Measurements from ENCODE around the gene RPTOR.
A peak's percentile ranks its signal among the peaks of the same experiment; 100 is the strongest.

The RPTOR gene

GRCh38 chr17:80544655-80545498, at the start of gene RPTOR:
RPTOR (plus strand) TSS chr17:80544838; CDS start chr17:80545630, 792 bp downstream.
- H3K36me3 ChIP-seq (ENCODE audit: control insufficient read depth in 5 of 5, insufficient read depth in 5 of 5, low read length in 5 of 5), result peaks cover 0 to 3% (median 0%) of the 10 kb centered on the region in 5 donors
- peaks cover 2 to 8% (median 4%) of the 10 kb centered on the region in 5 donors for H3K27me3 ChIP-seq (ENCODE audit: control insufficient read depth in 5 of 5, insufficient read depth in 4 of 5, low read length in 5 of 5)
- peak within 1 kb of the TSS; percentile 85 to 100 (median 96) for H3K4me3 ChIP-seq (ENCODE audit: low read depth in 1 of 5, low read length in 5 of 5)
- peaks cover 8 to 27% (median 18%) of the 10 kb centered on the region in 5 donors for H3K4me1 ChIP-seq (ENCODE audit: control insufficient read depth in 5 of 5, insufficient read depth in 5 of 5, low read length in 5 of 5)
- peak within 1 kb of the TSS; percentile 92 to 100 (median 97) for H3K9ac ChIP-seq (ENCODE audit: low read length in 5 of 5)
- H3K9me3 ChIP-seq (ENCODE audit: control insufficient read depth in 5 of 5, low read length in 5 of 5), result no peaks in the 10 kb centered on the region
- H3K27ac ChIP-seq (ENCODE audit: low read depth, low read length), result peak within 1 kb of the TSS; percentile 88

GRCh38 chr17:80497726-80498241, 46.9 kb upstream of the RPTOR start:
- Histone ChIP-seq H3K27ac (ENCODE audit: low read depth, low read length) (no peak overlapping the region), H3K4me1 (ENCODE audit: control insufficient read depth in 5 of 5, insufficient read depth in 5 of 5, low read length in 5 of 5) (peaks cover 0 to 19% (median 17%) of the 10 kb centered on the region in 5 donors), H3K4me3 (ENCODE audit: low read depth in 1 of 5, low read length in 5 of 5) (peak overlapping the region in 4 of 5 donors; percentile 41 to 59 (median 53)), H3K27me3 (ENCODE audit: control insufficient read depth in 5 of 5, insufficient read depth in 4 of 5, low read length in 5 of 5) (peaks cover 17 to 36% (median 28%) of the 10 kb centered on the region in 5 donors), H3K9me3 (ENCODE audit: control insufficient read depth in 5 of 5, low read length in 5 of 5) (peaks cover 0 to 4% (median 0%) of the 10 kb centered on the region in 5 donors), H3K9ac (ENCODE audit: low read length in 5 of 5) (peak overlapping the region in 1 of 5 donors; percentile 76), H3K36me3 (ENCODE audit: control insufficient read depth in 5 of 5, insufficient read depth in 5 of 5, low read length in 5 of 5) (no peaks in the 10 kb centered on the region)

- H3K27ac ChIP-seq (ENCODE audit: low read depth, low read length), result no peak overlapping the region
- peak overlapping the region; percentile 41 to 59 (median 59) for H3K4me3 ChIP-seq (ENCODE audit: low read depth in 1 of 5, low read length in 5 of 5)
- H3K4me1 ChIP-seq (ENCODE audit: control insufficient read depth in 5 of 5, insufficient read depth in 5 of 5, low read length in 5 of 5), result peaks cover 0 to 15% (median 12%) of the 10 kb centered on the region in 5 donors
- H3K36me3 ChIP-seq (ENCODE audit: control insufficient read depth in 5 of 5, insufficient read depth in 5 of 5, low read length in 5 of 5), result no peaks in the 10 kb centered on the region
- peaks cover 0 to 4% (median 0%) of the 10 kb centered on the region in 5 donors for H3K9me3 ChIP-seq (ENCODE audit: control insufficient read depth in 5 of 5, low read length in 5 of 5)
- H3K27me3 ChIP-seq (ENCODE audit: control insufficient read depth in 5 of 5, insufficient read depth in 4 of 5, low read length in 5 of 5), result peaks cover 13 to 31% (median 30%) of the 10 kb centered on the region in 5 donors
- H3K9ac ChIP-seq (ENCODE audit: low read length in 5 of 5), result peak overlapping the region in 2 of 5 donors; percentile 26 to 76
Observed at GRCh38 chr17:80498242-80498919, 46.3 kb upstream of the RPTOR start.

- Histone ChIP-seq H3K4me3 (ENCODE audit: low read depth in 1 of 5, low read length in 5 of 5) (peak overlapping the region in 2 of 5 donors; percentile 59), H3K27me3 (ENCODE audit: control insufficient read depth in 5 of 5, insufficient read depth in 4 of 5, low read length in 5 of 5) (peaks cover 10 to 31% (median 26%) of the 10 kb centered on the region in 5 donors), H3K9ac (ENCODE audit: low read length in 5 of 5) (no peak overlapping the region), H3K4me1 (ENCODE audit: control insufficient read depth in 5 of 5, insufficient read depth in 5 of 5, low read length in 5 of 5) (peaks cover 0 to 13% (median 11%) of the 10 kb centered on the region in 5 donors), H3K36me3 (ENCODE audit: control insufficient read depth in 5 of 5, insufficient read depth in 5 of 5, low read length in 5 of 5) (no peaks in the 10 kb centered on the region), H3K9me3 (ENCODE audit: control insufficient read depth in 5 of 5, low read length in 5 of 5) (peaks cover 0 to 4% (median 0%) of the 10 kb centered on the region in 5 donors), H3K27ac (ENCODE audit: low read depth, low read length) (no peak overlapping the region)
Observed at GRCh38 chr17:80498920-80499410, 45.7 kb upstream of the RPTOR start.

GRCh38 chr17:80499560-80499959, 45.1 kb upstream of the RPTOR start:
- Histone ChIP-seq H3K9me3 (ENCODE audit: control insufficient read depth in 5 of 5, low read length in 5 of 5) (peaks cover 0 to 4% (median 0%) of the 10 kb centered on the region in 5 donors), H3K27ac (ENCODE audit: low read depth, low read length) (no peak overlapping the region), H3K36me3 (ENCODE audit: control insufficient read depth in 5 of 5, insufficient read depth in 5 of 5, low read length in 5 of 5) (no peaks in the 10 kb centered on the region), H3K4me3 (ENCODE audit: low read depth in 1 of 5, low read length in 5 of 5) (no peak overlapping the region), H3K27me3 (ENCODE audit: control insufficient read depth in 5 of 5, insufficient read depth in 4 of 5, low read length in 5 of 5) (peaks cover 11 to 28% (median 21%) of the 10 kb centered on the region in 5 donors), H3K4me1 (ENCODE audit: control insufficient read depth in 5 of 5, insufficient read depth in 5 of 5, low read length in 5 of 5) (peaks cover 0 to 13% (median 11%) of the 10 kb centered on the region in 5 donors), H3K9ac (ENCODE audit: low read length in 5 of 5) (no peak overlapping the region)

GRCh38 chr17:80499961-80500665, 44.5 kb upstream of the RPTOR start:
- Histone ChIP-seq H3K9me3 (ENCODE audit: control insufficient read depth in 5 of 5, low read length in 5 of 5) (peaks cover 0 to 4% (median 0%) of the 10 kb centered on the region in 5 donors), H3K36me3 (ENCODE audit: control insufficient read depth in 5 of 5, insufficient read depth in 5 of 5, low read length in 5 of 5) (no peaks in the 10 kb centered on the region), H3K9ac (ENCODE audit: low read length in 5 of 5) (no peak overlapping the region), H3K4me3 (ENCODE audit: low read depth in 1 of 5, low read length in 5 of 5) (no peak overlapping the region), H3K27ac (ENCODE audit: low read depth, low read length) (no peak overlapping the region), H3K4me1 (ENCODE audit: control insufficient read depth in 5 of 5, insufficient read depth in 5 of 5, low read length in 5 of 5) (peaks cover 0 to 13% (median 11%) of the 10 kb centered on the region in 5 donors), H3K27me3 (ENCODE audit: control insufficient read depth in 5 of 5, insufficient read depth in 4 of 5, low read length in 5 of 5) (peaks cover 11 to 28% (median 19%) of the 10 kb centered on the region in 5 donors)

GRCh38 chr17:80501741-80502577, 42.7 kb upstream of the RPTOR start:
- Histone ChIP-seq H3K9me3 (ENCODE audit: control insufficient read depth in 5 of 5, low read length in 5 of 5) (no peaks in the 10 kb centered on the region), H3K36me3 (ENCODE audit: control insufficient read depth in 5 of 5, insufficient read depth in 5 of 5, low read length in 5 of 5) (no peaks in the 10 kb centered on the region), H3K27ac (ENCODE audit: low read depth, low read length) (no peak overlapping the region), H3K4me3 (ENCODE audit: low read depth in 1 of 5, low read length in 5 of 5) (no peak overlapping the region), H3K9ac (ENCODE audit: low read length in 5 of 5) (no peak overlapping the region), H3K27me3 (ENCODE audit: control insufficient read depth in 5 of 5, insufficient read depth in 4 of 5, low read length in 5 of 5) (peaks cover 11 to 30% (median 19%) of the 10 kb centered on the region in 5 donors), H3K4me1 (ENCODE audit: control insufficient read depth in 5 of 5, insufficient read depth in 5 of 5, low read length in 5 of 5) (peaks cover 0 to 13% (median 11%) of the 10 kb centered on the region in 5 donors)

- H3K27me3 ChIP-seq (ENCODE audit: control insufficient read depth in 5 of 5, insufficient read depth in 4 of 5, low read length in 5 of 5), result peaks cover 11 to 30% (median 19%) of the 10 kb centered on the region in 5 donors
- peaks cover 0 to 13% (median 11%) of the 10 kb centered on the region in 5 donors for H3K4me1 ChIP-seq (ENCODE audit: control insufficient read depth in 5 of 5, insufficient read depth in 5 of 5, low read length in 5 of 5)
- no peaks in the 10 kb centered on the region for H3K9me3 ChIP-seq (ENCODE audit: control insufficient read depth in 5 of 5, low read length in 5 of 5)
- H3K4me3 ChIP-seq (ENCODE audit: low read depth in 1 of 5, low read length in 5 of 5), result no peak overlapping the region
- no peak overlapping the region for H3K9ac ChIP-seq (ENCODE audit: low read length in 5 of 5)
- H3K27ac ChIP-seq (ENCODE audit: low read depth, low read length), result no peak overlapping the region
- H3K36me3 ChIP-seq (ENCODE audit: control insufficient read depth in 5 of 5, insufficient read depth in 5 of 5, low read length in 5 of 5), result no peaks in the 10 kb centered on the region
Observed at GRCh38 chr17:80502578-80502877, 42.1 kb upstream of the RPTOR start.

GRCh38 chr17:80503031-80503430, 41.6 kb upstream of the RPTOR start:
- H3K9me3 ChIP-seq (ENCODE audit: control insufficient read depth in 5 of 5, low read length in 5 of 5), result no peaks in the 10 kb centered on the region
- no peak overlapping the region for H3K9ac ChIP-seq (ENCODE audit: low read length in 5 of 5)
- H3K4me3 ChIP-seq (ENCODE audit: low read depth in 1 of 5, low read length in 5 of 5), result no peak overlapping the region
- no peak overlapping the region for H3K27ac ChIP-seq (ENCODE audit: low read depth, low read length)
- peaks cover 0 to 11% (median 9%) of the 10 kb centered on the region in 5 donors for H3K4me1 ChIP-seq (ENCODE audit: control insufficient read depth in 5 of 5, insufficient read depth in 5 of 5, low read length in 5 of 5)
- no peaks in the 10 kb centered on the region for H3K36me3 ChIP-seq (ENCODE audit: control insufficient read depth in 5 of 5, insufficient read depth in 5 of 5, low read length in 5 of 5)
- H3K27me3 ChIP-seq (ENCODE audit: control insufficient read depth in 5 of 5, insufficient read depth in 4 of 5, low read length in 5 of 5), result peaks cover 11 to 30% (median 19%) of the 10 kb centered on the region in 5 donors

Measured in subcutaneous abdominal adipose tissue (tissue), 5 donors.